ENCODE measurements around the gene MTCL1.

Gene MTCL1

DNA sequence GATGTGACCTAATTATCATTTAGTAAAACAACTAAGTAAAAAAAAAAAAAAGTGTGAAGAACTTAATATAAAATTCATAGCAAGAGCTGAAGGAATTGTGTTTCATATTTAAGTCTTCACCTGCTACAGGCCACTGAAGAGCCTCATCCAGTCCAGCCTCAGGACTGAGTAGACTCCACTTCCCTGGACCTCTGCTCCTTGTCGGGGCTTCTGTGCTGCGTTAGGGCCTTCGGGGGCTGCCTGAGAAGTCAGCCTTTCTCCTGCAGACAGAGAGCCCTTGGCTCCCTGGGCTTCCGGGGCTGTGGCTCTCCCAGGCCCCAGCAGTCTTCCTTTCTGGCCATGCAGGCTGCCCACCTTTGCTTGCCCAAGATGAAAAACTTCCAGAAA, 95.5 kb downstream of the MTCL1 start:
- no peak overlapping the region for H3K4me3 ChIP-seq (ENCODE audit: low read length)
- no peak for TF ChIP-seq ZNF274 (IDR thresholded peaks at IDR 0.05; ENCODE audit: low read depth, low read length)

DNA sequence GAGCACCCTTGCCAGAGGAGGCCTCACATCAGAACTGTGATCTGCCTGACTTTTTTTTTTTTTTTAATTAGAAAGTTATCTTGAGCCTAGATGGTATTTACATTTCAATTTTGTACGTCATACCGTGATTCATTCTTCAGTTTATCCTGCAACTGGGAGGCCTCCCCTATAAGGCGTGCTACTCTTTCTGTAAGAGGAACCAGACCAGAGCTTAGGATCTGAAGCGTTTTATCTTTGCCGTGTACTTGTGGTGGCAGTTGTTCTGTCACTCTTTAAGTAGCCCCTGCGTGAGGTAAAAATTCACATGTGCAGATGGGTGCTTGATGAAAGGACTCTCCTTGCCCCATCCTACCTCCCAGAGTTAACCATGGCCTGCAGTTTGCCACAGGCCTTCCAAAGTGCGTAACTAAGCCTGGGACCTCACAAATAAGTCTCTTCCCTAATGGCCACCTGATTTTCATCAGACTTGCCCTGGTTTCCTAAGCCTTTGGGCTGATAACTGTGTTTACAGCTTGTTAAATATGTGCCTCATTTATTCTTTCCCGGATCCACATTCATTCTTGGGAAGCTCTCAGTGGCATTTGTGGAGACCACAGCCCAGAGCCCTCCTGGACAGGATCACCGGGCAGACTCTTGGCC, 96.0 kb downstream of the MTCL1 start:
- no peak for TF ChIP-seq ZNF274 (IDR thresholded peaks at IDR 0.05; ENCODE audit: low read depth, low read length)
- H3K4me3 ChIP-seq (ENCODE audit: low read length), result no peak overlapping the region

DNA sequence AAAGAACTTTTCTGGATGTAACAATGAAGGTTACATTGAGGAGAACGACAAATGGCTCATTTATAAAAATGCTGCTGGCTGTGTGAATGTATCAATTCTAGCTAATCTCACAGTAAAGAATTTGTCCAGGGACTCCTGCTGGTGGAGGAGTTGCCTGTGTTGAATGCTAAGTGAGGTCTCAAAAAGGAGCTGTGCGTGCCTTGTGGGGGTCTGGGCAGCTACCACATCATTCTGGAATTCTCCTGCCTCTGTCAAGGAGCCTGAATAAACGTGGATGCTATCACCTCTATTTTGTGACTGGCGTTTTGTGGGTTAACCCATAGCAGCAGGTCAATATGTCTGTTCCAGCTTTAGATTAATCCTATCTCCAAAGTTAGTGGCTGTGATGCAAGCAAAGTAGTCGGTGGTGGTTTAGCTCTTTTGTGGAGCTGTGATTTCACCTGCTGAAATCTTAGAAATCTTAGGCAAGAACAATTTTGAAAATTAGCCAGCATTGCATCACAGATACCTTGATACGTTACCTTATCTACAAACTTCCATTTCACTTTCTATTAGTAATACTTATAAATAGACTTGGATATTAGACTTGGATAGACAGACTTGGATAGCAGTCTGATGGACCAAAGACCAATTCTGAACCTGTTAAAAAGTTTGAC, 96.8 kb downstream of the MTCL1 start:
- H3K4me3 ChIP-seq (ENCODE audit: low read length), result no peak overlapping the region

DNA sequence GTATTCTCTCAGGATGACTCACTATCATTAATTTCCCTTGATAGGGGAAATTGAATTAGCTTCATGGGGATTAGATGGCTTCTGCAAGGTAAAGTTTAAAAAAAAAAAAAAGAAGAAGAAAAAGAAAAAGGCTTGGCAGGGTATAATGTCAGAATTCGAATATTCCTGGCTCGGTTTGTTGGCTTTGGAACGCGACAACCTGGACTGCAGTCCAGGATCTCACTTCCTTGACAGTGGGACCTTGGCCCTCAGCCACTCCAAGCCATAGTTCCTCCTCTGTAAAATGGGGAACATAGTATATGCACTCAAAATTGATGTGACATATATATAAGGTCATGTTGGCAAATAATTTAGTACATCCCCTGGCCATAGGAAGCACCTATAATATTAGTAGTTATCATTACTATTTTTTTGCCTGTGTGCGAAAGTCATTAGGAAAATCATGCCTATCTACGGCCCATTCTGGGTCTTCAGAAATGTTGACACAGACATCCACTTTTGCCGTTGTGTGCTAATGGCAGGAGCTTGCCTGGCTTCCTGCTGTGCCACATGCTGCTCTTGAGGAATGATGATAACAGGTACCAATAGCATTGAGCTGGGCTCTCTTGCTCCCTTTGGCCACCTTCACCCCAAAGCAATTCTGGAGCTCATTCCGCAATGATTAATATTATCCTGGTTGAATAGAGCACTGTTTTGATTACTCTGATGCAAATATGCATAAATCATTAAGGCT, 97.9 kb downstream of the MTCL1 start:
- no peak for TF ChIP-seq ZNF274 (IDR thresholded peaks at IDR 0.05; ENCODE audit: low read depth, low read length)
- H3K4me3 ChIP-seq (ENCODE audit: low read length), result no peak overlapping the region

More for the DNA sequence above, 96.8 kb downstream of the MTCL1 start:
- no peak for TF ChIP-seq ZNF274 (IDR thresholded peaks at IDR 0.05; ENCODE audit: low read depth, low read length)

DNA sequence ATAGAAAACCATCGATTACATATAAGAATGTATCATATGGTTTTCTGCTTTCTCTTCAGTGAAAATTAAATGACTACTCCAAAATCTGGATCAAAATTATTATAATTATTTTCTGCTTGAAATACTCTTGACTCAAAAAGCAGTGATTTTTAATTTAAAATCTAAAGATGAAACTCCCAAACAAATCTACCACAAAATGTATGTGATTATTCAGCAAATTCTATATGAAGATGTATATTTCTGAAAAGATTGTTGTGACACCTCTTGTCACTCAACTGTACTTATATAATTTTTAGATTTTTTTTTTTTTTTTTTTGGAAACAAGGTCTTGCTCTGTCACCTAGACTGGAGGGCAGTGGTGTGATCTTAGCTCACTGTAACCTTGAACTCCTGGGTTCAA, 98.6 kb downstream of the MTCL1 start:
- no peak overlapping the region for H3K4me3 ChIP-seq (ENCODE audit: low read length)
- no peak for TF ChIP-seq ZNF274 (IDR thresholded peaks at IDR 0.05; ENCODE audit: low read depth, low read length)

DNA sequence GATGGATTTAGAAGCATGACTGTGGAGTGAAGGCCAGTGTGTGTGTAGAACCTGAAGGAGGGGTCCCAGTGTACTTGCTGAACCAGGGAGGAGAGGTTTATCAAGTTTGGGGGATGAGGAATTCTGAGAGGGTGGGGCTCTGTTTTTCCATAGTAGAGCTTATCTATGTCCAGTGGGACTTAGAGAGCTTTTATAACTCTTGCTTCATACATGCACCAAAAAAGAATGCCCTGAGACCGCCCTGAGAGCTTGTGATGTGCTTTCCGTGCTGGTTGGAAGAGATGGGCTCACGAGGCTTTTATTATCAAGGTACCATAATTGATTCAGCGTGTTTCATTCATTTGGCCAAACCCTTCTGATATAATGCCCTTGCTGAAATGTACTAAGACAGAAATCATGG, 100.2 kb downstream of the MTCL1 start:
- H3K4me3 ChIP-seq (ENCODE audit: low read length), result no peak overlapping the region
- no peak for TF ChIP-seq ZNF274 (IDR thresholded peaks at IDR 0.05; ENCODE audit: low read depth, low read length)

DNA sequence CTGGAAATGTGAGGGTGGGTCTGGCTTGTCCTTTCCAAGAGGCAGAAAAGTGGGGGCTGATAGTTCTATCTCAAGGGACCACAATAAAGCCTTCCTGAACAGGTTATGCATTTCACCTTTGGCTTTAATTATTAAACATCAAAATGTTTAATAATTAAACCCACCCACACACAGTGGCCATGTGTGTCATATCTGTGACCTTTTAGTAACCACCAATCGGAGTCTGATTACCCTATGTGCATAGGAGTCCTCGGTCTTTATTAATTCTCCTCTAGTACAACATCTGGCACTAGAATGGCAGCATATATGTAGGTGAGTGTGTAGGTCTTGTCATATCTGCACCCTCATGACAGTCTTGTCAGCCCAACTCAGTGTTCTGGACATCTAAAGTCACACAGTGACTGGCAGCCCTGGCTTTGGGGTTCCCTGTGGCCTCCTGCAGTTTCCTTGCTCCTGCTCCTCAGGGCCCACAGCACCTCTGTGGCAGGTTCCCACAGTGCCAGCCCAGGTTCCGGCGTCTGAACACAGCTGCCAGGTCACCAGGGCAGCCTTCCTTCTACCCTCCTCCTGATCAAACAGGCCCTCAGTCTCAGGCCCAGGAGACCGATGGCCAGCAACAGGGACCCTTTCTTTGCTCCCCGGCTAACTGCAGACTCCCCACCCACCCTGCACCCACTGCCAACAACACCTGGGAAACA, 100.9 kb downstream of the MTCL1 start:
- no peak for TF ChIP-seq ZNF274 (IDR thresholded peaks at IDR 0.05; ENCODE audit: low read depth, low read length)
- H3K4me3 ChIP-seq (ENCODE audit: low read length), result no peak overlapping the region

DNA sequence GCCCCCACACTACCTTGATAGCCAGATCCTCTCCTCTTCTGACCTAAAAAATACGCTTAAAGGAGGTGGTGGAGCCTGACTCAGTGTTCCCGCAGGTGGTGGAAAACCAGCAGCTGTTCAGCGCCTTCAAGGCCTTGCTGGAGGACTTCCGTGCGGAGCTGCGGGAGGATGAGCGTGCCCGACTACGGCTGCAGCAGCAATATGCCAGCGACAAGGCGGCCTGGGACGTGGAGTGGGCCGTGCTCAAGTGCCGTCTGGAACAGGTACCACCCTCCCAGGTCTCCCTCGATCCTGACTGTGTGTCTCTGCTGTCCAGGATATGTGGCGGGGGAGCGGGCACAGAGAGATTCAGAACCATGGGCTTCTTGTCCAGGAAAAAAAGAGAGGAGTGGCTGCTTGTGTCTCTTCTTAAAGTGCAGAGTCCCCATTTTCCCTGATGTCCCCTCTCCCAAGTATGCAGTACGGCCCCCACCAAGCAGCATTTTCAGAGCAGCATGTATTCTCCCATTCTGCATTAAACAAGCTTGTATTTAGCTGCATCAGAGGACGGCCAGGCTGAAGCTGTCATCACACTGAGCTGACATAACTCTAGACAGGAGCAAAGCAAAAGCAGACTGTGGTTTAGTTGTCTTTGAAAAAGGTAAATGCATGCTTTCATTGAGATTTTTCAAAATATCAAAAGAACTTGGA, 101.6 kb downstream of the MTCL1 start:
- no peak overlapping the region for H3K4me3 ChIP-seq (ENCODE audit: low read length)
- no peak for TF ChIP-seq ZNF274 (IDR thresholded peaks at IDR 0.05; ENCODE audit: low read depth, low read length)

DNA sequence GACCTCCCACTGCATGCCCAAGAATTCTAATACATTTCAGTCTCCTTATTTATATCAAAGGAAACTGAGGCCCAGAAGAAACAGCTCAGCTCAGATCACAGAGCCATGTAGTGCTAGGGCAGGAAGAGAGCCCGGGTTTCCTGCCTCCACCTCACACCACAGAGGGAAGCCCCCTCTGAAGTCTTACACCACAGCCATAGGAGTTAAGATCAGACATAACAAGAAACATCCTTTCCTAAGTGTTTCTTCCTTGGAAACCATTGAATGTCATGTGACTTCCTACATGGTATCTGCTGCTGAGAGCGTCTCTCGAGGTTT, 102.1 kb downstream of the MTCL1 start:
- no peak for TF ChIP-seq ZNF274 (IDR thresholded peaks at IDR 0.05; ENCODE audit: low read depth, low read length)
- no peak overlapping the region for H3K4me3 ChIP-seq (ENCODE audit: low read length)

DNA sequence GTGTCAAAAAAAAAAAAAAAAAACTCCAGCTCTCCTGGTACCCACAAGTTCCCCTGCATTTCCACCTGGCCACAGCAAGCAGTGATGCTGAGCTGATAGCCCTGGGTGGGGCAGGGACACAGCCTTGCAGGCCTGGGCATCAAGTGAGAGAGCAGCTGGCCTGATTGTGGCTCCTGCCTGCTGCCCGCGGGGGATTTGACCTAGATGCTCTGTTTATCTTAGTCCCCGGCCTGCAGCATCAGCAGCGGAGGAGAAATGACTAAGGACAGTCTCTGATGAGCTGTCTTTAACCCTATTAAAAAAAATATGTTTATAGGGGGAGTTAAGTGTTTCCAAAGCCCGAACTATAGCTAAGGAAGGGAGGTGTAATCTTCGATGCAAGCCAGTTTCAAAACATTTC, 102.6 kb downstream of the MTCL1 start:
- TF ChIP-seq ZNF274 (IDR thresholded peaks at IDR 0.05; ENCODE audit: low read depth, low read length), result no peak
- H3K4me3 ChIP-seq (ENCODE audit: low read length), result no peak overlapping the region

DNA sequence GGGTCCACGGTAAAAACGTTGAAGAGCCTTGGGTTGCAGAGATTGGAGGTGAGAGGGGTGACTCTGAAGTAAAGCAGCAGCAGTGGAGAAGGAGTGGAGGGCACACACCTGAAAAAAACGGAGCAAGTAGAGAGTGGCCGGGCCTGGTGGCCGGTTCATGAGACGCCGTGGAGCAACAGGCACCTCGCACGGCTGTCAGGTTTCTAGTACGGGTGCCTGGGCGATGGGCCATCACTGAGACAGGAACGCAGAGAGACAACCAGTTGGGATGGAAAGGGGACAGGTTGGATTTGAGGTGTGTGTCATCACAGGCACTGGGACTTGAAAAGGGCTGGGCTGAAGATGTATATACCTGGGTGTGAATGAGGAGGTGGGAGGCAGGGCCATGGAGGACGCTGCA, 104.2 kb downstream of the MTCL1 start:
- no peak for TF ChIP-seq ZNF274 (IDR thresholded peaks at IDR 0.05; ENCODE audit: low read depth, low read length)

DNA sequence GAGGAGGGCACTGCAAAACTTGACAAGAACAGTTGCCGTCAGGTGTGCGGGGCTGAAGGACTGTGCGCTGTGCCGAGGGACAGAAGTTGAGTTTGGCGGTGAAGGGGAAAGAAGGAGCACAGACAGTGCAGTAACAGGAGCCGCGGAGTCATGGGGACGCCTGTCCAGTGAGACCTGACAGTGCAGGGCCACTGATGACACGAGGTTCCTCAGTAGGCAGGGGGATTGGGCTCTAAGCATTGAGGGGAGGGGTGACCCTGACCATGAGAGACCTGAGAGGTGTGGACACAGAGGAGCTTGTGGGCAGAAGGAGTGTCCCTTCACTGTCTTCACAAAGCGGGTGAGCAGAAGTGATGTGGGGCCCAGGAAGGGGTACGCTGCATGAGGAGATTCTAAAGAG, 104.8 kb downstream of the MTCL1 start:
- no peak for TF ChIP-seq ZNF274 (IDR thresholded peaks at IDR 0.05; ENCODE audit: low read depth, low read length)
- no peak overlapping the region for H3K4me3 ChIP-seq (ENCODE audit: low read length)

More for the DNA sequence above, 104.2 kb downstream of the MTCL1 start:
- no peak overlapping the region for H3K4me3 ChIP-seq (ENCODE audit: low read length)

DNA sequence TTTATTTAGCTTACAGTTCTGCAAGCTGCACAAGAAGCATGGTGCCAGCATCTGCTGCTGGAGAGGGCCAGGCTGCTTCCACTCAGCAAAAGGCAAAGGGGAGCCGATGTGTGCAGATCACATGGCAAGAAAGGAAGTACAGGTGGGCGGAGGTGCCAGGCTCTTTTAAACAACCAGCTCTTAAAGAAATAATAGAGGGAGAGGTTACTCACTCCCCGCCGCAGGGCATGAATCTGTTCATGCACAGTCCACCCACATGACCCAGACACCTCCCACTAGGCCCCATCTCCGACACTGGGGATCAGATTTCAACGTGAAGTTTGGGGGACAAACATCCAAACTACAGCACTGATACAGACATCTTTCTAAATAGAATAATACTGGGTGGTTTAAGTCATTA, 105.8 kb downstream of the MTCL1 start:
- H3K4me3 ChIP-seq (ENCODE audit: low read length), result no peak overlapping the region
- no peak for TF ChIP-seq ZNF274 (IDR thresholded peaks at IDR 0.05; ENCODE audit: low read depth, low read length)

DNA sequence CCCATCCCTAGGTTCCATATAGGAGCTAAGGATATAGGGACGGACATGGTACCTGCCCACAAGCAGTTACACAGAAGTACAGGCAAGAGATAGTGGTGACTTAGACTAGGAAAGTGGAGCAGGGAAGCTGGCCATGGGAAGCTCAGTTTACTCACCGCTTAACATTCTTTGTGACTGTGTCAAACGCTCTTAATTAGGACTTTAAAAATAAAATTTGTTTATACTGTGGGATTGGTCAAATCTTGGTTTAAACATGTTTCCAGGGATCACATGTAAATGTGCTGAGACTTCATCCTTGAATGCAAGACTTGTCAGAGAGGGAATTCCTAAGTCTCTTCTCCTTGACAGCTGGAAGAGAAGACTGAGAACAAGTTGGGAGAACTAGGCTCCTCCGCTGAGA, 107.3 kb downstream of the MTCL1 start:
- H3K4me3 ChIP-seq (ENCODE audit: low read length), result no peak overlapping the region
- TF ChIP-seq ZNF274 (IDR thresholded peaks at IDR 0.05; ENCODE audit: low read depth, low read length), result no peak
